Measurements from ENCODE around the gene PPP1R1C. TPM values are rescaled to one million over a fixed set of nuclear protein-coding genes. Genes with fewer than 3 reads are reported as not detected.

The PPP1R1C gene
- total RNA-seq, 6 donors from 2014 or later: 2.6 to 13.6 (median 10.9) TPM; not detected in 1

- no peaks in the 10 kb centered on the region for H3K9me3 ChIP-seq
- H3K27ac ChIP-seq: no peak overlapping the region
- no peaks in the 10 kb centered on the region for H3K27me3 ChIP-seq
- H3K4me1 ChIP-seq: no peaks in the 10 kb centered on the region
- TF ChIP-seq POLR2AphosphoS5 (IDR thresholded peaks at IDR 0.05) (no peak), EP300 (IDR thresholded peaks at IDR 0.05) (no peak), CTCF (IDR thresholded peaks at IDR 0.05) (no peak), POLR2A (IDR thresholded peaks at IDR 0.05) (no peak)
- H3K4me3 ChIP-seq: no peak overlapping the region
- WGBS, 2 donors: 85 to 97% methylated on average over 3 to 5 of the region's 5 CpGs
- ATAC-seq (ENCODE audit: low FRiP score in 2 of 2): no peak
- H3K36me3 ChIP-seq: no peaks in the 10 kb centered on the region
- no peak for DNase-seq
Observed at GRCh38 chr2:181977661-181978350, 7.8 kb upstream of the PPP1R1C start.

GRCh38 chr2:181978351-181979150, 7.1 kb upstream of the PPP1R1C start:
- Histone ChIP-seq H3K36me3 (no peaks in the 10 kb centered on the region), H3K4me3 (no peak overlapping the region), H3K27ac (no peak overlapping the region), H3K27me3 (no peaks in the 10 kb centered on the region), H3K4me1 (no peaks in the 10 kb centered on the region), H3K9me3 (no peaks in the 10 kb centered on the region)
- WGBS, 2 donors: 82 to 93% methylated on average over 2 of the region's 2 CpGs
- TF ChIP-seq POLR2A (IDR thresholded peaks at IDR 0.05) (no peak), POLR2AphosphoS5 (IDR thresholded peaks at IDR 0.05) (no peak), CTCF (IDR thresholded peaks at IDR 0.05) (no peak), EP300 (IDR thresholded peaks at IDR 0.05) (no peak)
- DNase-seq: no peak
- ATAC-seq (ENCODE audit: low FRiP score in 2 of 2): no peak

GRCh38 chr2:181984060-181984459, 1.6 kb upstream of the PPP1R1C start:
- 75 to 82% methylated on average over 1 of the region's 1 CpG for WGBS, 2 donors
- ATAC-seq (ENCODE audit: low FRiP score in 2 of 2) (no peak), DNase-seq (no peak)
- no peaks in the 10 kb centered on the region for H3K4me1 ChIP-seq
- no peaks in the 10 kb centered on the region for H3K9me3 ChIP-seq
- no peak overlapping the region for H3K27ac ChIP-seq
- no peaks in the 10 kb centered on the region for H3K36me3 ChIP-seq
- TF ChIP-seq POLR2AphosphoS5 (IDR thresholded peaks at IDR 0.05) (no peak), CTCF (IDR thresholded peaks at IDR 0.05) (no peak), POLR2A (IDR thresholded peaks at IDR 0.05) (no peak), EP300 (IDR thresholded peaks at IDR 0.05) (no peak)
- no peak overlapping the region for H3K4me3 ChIP-seq
- H3K27me3 ChIP-seq: no peaks in the 10 kb centered on the region

GRCh38 chr2:181984814-181985631, 630 bp upstream of the PPP1R1C start:
- Histone ChIP-seq H3K27me3 (no peaks in the 10 kb centered on the region), H3K36me3 (no peaks in the 10 kb centered on the region), H3K27ac (no peak overlapping the region), H3K4me1 (no peaks in the 10 kb centered on the region), H3K9me3 (no peaks in the 10 kb centered on the region), H3K4me3 (no peak overlapping the region)
- 62 to 67% methylated on average over 4 of the region's 4 CpGs for WGBS, 2 donors
- ATAC-seq (ENCODE audit: low FRiP score in 2 of 2) (no peak), DNase-seq (no peak)
- TF ChIP-seq POLR2A (IDR thresholded peaks at IDR 0.05): no peak
- no peak for TF ChIP-seq POLR2AphosphoS5 (IDR thresholded peaks at IDR 0.05)
- no peak for TF ChIP-seq CTCF (IDR thresholded peaks at IDR 0.05)
- no peak for TF ChIP-seq EP300 (IDR thresholded peaks at IDR 0.05)
